Heart right ventricle (tissue), 16 donors: ENCODE results near the gene ADAMTS5. TPM values are rescaled to one million over a fixed set of nuclear protein-coding genes. Genes with fewer than 3 reads are reported as not detected.

Source experiments
- ATAC-seq, 8 donors: fragments of 200-7000 bp; cut with Tn5 transposase; one replicate each; pipeline ENCODE4 v1.9.1; 2020; ENCODE audit warnings: mild to moderate bottlenecking in 8 of 8, moderate library complexity in 8 of 8, moderate number of reproducible peaks in 1 of 8
- DNase-seq, 2 donors: peaks; one replicate each; pipeline ENCODE4 v3.0.0-alpha.2; 2020
- H3K27ac ChIP-seq, 10 donors: fragments of 200-600 bp; sonication (generic) in 2 of 10; one replicate each; pipeline versions ENCODE4 v1.5.0 to v1.8.0; 2020 to 2022; ENCODE audit warnings: mild to moderate bottlenecking in 3 of 10
- H3K27me3 ChIP-seq, 7 donors: fragments of 200-600 bp; one replicate each; pipeline ENCODE4 v1.8.0; 2021 to 2022; ENCODE audit warnings: mild to moderate bottlenecking in 2 of 7
- H3K36me3 ChIP-seq, 9 donors: fragments of 200-600 bp; sonication (generic) in 1 of 9; one replicate each; pipeline versions ENCODE4 v1.5.0 to v1.8.0; 2020 to 2022; ENCODE audit warnings: mild to moderate bottlenecking in 2 of 9
- H3K4me1 ChIP-seq, 9 donors: fragments of 200-600 bp; sonication (generic) in 1 of 9; one replicate each; pipeline versions ENCODE4 v1.5.0 to v1.8.0; 2020 to 2022; ENCODE audit warnings: mild to moderate bottlenecking in 4 of 9
- H3K4me3 ChIP-seq, 10 donors: fragments of 200-600 bp; sonication (generic) in 2 of 10; one replicate each; pipeline versions ENCODE4 v1.5.0 to v1.8.0; 2020 to 2022; ENCODE audit warnings: mild to moderate bottlenecking in 7 of 10, moderate library complexity in 2 of 10
- H3K9me3 ChIP-seq, 11 donors: fragments of 200-600 bp in 10 of 11; sonication (generic) in 2 of 11; one replicate each; pipeline versions ENCODE4 v1.5.0 to v1.8.0; 2013 to 2022; ENCODE audit warnings: mild to moderate bottlenecking in 2 of 11, control low read depth in 1 of 11, moderate library complexity in 1 of 11
- WGBS, 2 donors: extraction: QIAGEN DNeasy Blood & Tissue Kit; methylation state at CpG; one replicate each; pipeline ENCODE4 v1.1.7; 2013; ENCODE audit warnings: inconsistent platforms in 1 of 2; 5-methylcytosine and 5-hydroxymethylcytosine counted together
- intact Hi-C, 10 donors: fragments of 100-400 bp; cut with DNase I; formaldehyde crosslinking; loops; one replicate each; pipeline versions ENCODE4 v1.11.1 to v1.14.2; 2022
- polyA plus RNA-seq, 2 donors: library from polyadenylated mRNA; stranded (reverse); fragments of 200-250 nt; gene quantifications; one replicate each; pipeline ENCODE4 v1.2.3, GENCODE V29; 2013
- total RNA-seq, 10 donors: library from RNA; stranded (reverse); fragmentation: NEBNext Ultra II Directional in 3 of 10; extraction: Animal tissue kit (Norgen Biotek cat#: 25700) in 3 of 10; gene quantifications; one replicate each; pipeline versions ENCODE4 v1.2.1 to v1.2.4, GENCODE V29; 2021 to 2023
- TF ChIP-seq, protein P1 (sequence below), 9 donors: fragments of 200-600 bp; sonication (generic) in 2 of 9; IDR thresholded peaks; one replicate each; pipeline versions ENCODE4 v1.5.0 to v1.8.0; 2021 to 2022; ENCODE audit warnings: antibody characterized with exemption in 9 of 9, mild to moderate bottlenecking in 5 of 9, moderate library complexity in 1 of 9
- donor health status: Arrhythmogenic right ventricular cardiomyopathy.
- donor health status: ischemic (EF 13 %, LVEDD 7.1; RV severe dilation, severe dysfunction).
- donor health status: healthy with polysubstance abuse.
- donor health status: DM: no; HTN: yes; CAD: no.
- donor health status: DM: no; HTN: no; CAD: no.
- donor health status: ischemic (EF 25% LVEDD 6.9; RV normal size, moderate dysfunction).
- donor health status: ischemic (EF 25% LVEDD 5.7; RV mildly dilated, moderate dysfunction).
- donor health status: healthy.
- donor health status: DM: yes; HTN: yes; CAD: no.
- donor health status: Ischemic cardiomyopathy.
- donor health status: ischemic (EF 35%, LVEDD 5.7; RV mildly dilated, moderate dysfunction).
- donor health status: nonischemic (EF 11% LVEDD 7.7; RV severe dilation, severe dysfunction).
- donor health status: DM: yes; HTN: yes; CAD: no.
- donor health status: PGD.
- donor health status: ischemic (EF 29% LVEDD 5.4; RV normal size, mild dysfunction).
- donor health status: nonischemic (EF 23%, LVEDD 6.1; RV moderate dilation, normal function).

Gene ADAMTS5
- total and polyA plus RNA-seq, 12 donors, result 1.6 to 7.1 (median 2.9) TPM

DNA sequence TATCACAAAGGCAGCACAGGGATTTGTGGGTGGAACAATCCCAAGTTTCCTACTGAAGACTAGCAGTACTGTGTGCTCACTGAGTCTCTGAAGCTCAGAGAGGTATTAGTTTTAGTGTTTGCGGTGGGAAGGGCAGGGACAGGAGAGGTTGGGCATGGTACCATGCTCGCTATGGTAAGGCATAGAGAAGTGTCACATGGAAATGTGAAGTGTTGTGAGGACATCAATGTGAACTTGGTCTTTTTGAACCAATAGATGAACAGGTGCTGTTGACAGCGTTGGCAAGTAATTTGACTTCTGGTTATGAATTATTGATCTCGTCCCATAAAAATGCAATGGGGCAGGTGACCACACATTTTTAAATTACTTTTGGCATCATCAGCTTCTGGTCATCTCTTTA lies 65.9 kb downstream of the ADAMTS5 start:
- Histone ChIP-seq H3K36me3 (no peaks in the 10 kb centered on the region), H3K9me3 (no peaks in the 10 kb centered on the region), H3K27ac (no peak overlapping the region), H3K4me3 (no peak overlapping the region), H3K4me1 (no peaks in the 10 kb centered on the region), H3K27me3 (no peaks in the 10 kb centered on the region)
- 94 to 99% methylated on average over 4 of the region's 4 CpGs for WGBS, 2 donors
- DNase-seq, result no peak
- TF ChIP-seq, protein P1, sequence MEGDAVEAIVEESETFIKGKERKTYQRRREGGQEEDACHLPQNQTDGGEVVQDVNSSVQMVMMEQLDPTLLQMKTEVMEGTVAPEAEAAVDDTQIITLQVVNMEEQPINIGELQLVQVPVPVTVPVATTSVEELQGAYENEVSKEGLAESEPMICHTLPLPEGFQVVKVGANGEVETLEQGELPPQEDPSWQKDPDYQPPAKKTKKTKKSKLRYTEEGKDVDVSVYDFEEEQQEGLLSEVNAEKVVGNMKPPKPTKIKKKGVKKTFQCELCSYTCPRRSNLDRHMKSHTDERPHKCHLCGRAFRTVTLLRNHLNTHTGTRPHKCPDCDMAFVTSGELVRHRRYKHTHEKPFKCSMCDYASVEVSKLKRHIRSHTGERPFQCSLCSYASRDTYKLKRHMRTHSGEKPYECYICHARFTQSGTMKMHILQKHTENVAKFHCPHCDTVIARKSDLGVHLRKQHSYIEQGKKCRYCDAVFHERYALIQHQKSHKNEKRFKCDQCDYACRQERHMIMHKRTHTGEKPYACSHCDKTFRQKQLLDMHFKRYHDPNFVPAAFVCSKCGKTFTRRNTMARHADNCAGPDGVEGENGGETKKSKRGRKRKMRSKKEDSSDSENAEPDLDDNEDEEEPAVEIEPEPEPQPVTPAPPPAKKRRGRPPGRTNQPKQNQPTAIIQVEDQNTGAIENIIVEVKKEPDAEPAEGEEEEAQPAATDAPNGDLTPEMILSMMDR (IDR thresholded peaks at IDR 0.05), result no peak
- intact Hi-C loops, result no loop called here
- ATAC-seq, result no peak

DNA sequence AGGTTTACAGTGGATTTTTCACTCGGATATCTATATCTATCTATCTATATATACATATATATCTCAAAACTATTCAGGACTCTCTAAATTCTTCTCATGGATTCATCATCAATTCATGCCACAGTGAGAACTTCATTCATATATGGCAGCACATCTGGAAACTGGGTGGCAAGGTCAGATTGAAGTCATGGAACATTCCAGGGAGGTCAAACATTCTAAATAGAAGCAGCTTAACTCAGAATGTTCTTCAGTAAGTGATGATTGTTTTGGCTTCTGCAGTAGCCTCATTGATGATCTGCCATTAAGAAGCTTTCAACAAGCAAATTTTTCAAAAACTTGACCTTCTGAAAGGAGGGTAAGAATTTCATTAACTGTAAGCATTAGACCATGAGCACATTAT lies 74.7 kb downstream of the ADAMTS5 start:
- peaks cover 0 to 6% (median 0%) of the 10 kb centered on the region in 7 donors for H3K27me3 ChIP-seq
- no peak overlapping the region for H3K4me3 ChIP-seq
- peaks cover 0 to 8% (median 0%) of the 10 kb centered on the region in 11 donors for H3K9me3 ChIP-seq
- WGBS, 2 donors, result 63 to 76% methylated on average over 1 of the region's 1 CpG
- H3K4me1 ChIP-seq, result no peaks in the 10 kb centered on the region
- no peaks in the 10 kb centered on the region for H3K36me3 ChIP-seq
- TF ChIP-seq, protein P1 (IDR thresholded peaks at IDR 0.05), result no peak
- intact Hi-C loops, result no loop called here
- no peak overlapping the region for H3K27ac ChIP-seq
- DNase-seq (no peak), ATAC-seq (no peak)

DNA sequence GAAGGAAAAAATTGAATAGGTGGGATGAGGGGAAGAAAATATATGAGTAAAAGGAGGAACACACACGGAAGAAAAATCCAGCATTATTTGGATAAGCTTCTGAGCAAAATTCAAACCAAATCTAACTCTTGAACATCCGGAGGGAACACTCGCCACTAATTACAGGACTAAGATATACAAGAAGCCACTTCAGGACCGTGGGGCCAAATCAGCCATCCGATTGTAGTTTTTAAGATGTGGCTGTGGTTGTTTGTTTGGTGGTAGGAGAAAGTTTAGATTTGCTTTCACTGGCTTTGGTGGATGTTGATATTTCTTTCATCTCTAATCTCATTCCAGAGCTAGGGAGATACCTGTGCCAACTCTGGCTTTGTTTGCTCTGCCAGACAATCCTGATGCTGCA lies 78.0 kb downstream of the ADAMTS5 start:
- TF ChIP-seq, protein P1 (IDR thresholded peaks at IDR 0.05), result no peak
- intact Hi-C loops, result loop anchor here in 5 of 10 donors (10.0 kb wide), 2 partner anchors 666 to 676 kb away; no protein-coding TSS in a partner anchor
- peaks cover 0 to 6% (median 0%) of the 10 kb centered on the region in 7 donors for H3K27me3 ChIP-seq
- H3K4me3 ChIP-seq, result no peak overlapping the region
- DNase-seq (no peak), ATAC-seq (no peak)
- H3K27ac ChIP-seq, result no peak overlapping the region
- peaks cover 0 to 8% (median 0%) of the 10 kb centered on the region in 11 donors for H3K9me3 ChIP-seq
- H3K36me3 ChIP-seq, result no peaks in the 10 kb centered on the region
- H3K4me1 ChIP-seq, result no peaks in the 10 kb centered on the region
- WGBS, 2 donors, result 78 to 80% methylated on average over 5 of the region's 5 CpGs

DNA sequence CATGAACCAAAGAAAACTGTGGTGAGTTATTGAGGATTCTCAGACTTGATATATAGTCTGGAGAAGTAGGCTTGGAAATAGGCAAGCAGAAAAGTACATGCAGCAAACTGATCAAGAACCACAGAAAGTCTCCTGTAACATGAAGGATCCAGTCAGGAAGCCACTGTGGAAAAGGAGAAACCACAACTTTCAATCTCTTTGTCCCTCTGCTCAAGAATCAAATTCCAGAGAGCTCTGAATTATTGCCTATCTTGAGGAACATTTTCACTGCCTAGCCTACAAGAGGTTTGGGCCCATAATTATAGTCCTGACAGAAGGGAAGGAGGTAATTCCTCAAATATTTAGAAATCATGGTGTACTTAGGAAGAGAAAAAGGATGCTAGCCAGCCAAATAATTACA lies 78.6 kb downstream of the ADAMTS5 start:
- Histone ChIP-seq H3K4me3 (no peak overlapping the region), H3K9me3 (peaks cover 0 to 8% (median 0%) of the 10 kb centered on the region in 11 donors), H3K36me3 (no peaks in the 10 kb centered on the region), H3K4me1 (no peaks in the 10 kb centered on the region), H3K27me3 (peaks cover 0 to 6% (median 0%) of the 10 kb centered on the region in 7 donors), H3K27ac (no peak overlapping the region)
- DNase-seq (no peak), ATAC-seq (no peak)
- TF ChIP-seq, protein P1 (IDR thresholded peaks at IDR 0.05), result no peak
- intact Hi-C loops, result loop anchor here in 5 of 10 donors (10.0 kb wide), 2 partner anchors 667 to 677 kb away; no protein-coding TSS in a partner anchor
